Amniotic epithelial cell (primary cell): ENCODE results near the gene FGF9.
A peak's percentile ranks its signal among the peaks of the same experiment; 100 is the strongest.

Experiments used
- DNase-seq: peaks from one replicate; pipeline ENCODE4 v3.0.0-alpha.2; 2010; ENCODE audit warnings: low read depth

The FGF9 gene

DNA sequence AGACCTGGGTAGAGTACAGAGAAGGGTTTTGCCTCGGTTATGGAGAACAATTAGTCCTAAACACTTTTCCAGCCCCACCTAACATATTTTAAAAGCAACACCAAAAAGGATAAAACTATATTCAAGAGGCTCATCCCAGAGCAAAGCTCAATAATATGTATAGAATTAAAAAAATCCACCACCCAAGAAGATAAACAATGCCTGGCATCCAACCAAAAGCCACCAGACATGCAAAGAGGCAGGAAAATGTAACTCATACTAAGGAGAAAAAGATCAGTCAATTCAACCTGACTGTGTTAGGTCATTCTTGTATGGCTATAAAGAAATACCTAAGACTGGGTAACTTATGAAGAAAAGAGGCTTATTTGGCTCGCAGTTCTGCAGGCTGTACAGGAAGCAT is 39.3 kb downstream of the FGF9 start:
- DNase-seq = no peak

GRCh38 chr13:21717817-21718216 is 46.9 kb downstream of the FGF9 start:
- DNase-seq = no peak

- DNase-seq = no peak
Measured at GRCh38 chr13:21719463-21719862, 48.6 kb downstream of the FGF9 start.

DNA sequence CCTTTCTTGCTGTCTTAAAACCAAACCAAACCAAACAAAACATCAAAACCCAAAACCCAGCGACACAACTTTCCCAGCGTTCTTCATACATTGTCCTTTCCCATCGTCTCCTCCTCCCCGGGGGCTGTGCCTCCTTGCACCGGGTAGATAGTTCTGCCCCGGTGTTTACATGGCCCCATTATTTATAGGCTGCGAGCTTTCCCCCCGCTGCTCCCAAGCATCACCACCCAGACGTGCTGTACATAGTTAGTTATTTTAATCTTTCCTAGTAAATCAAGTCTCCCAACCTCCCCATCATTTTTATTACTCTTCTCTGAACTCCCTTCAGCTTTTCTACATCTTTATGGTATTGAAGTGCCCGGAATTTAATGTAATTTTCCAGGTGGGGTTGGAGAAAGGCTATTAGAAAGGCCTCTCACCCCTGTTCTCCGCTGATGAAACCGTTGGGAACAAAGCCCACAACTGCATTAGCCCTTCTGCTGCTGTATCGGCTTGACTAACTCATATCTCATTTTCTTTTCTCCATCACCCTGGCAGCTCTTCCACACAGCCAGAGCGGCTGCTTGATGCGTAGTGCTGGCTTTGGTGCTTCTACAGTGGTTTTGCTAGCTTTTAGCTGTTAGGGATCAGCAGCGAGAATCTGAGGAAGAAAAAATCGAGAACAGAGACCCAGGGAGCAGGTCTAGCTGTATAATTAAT is 53.1 kb downstream of the FGF9 start:
- no peak for DNase-seq

DNA sequence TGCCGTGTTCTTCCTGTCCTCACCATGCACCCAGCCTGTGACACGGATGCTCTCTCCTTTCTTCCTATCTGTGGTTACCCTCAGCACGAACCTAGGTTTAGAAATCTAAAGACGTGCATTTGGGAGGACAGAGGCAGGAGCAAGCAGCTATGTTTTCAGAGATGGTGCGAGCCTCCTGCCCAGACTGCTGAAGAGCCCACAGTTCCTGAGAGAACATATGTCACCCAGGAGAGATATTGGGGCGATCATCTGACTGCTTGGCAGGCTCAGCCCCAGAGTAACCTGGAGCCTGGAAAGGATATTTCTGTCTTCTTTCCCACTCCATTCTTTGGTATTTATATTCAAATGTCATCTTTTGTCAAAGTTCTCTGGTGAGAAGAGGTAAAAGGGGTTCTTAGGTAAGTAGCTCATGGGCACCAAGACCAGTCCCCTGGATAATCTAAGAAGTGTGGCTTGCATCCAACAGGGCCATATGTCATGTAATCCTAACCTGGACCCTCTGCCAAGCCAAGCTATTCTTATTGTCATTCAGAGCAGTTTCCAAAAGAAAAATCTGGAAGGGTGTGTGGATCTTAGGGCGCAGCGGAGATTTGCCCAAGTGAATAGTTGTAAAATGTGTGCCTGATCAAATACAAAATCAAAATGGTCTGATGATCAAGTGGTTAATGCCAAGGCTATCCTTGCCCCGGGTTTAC is 59.5 kb downstream of the FGF9 start:
- DNase-seq = no peak

DNA sequence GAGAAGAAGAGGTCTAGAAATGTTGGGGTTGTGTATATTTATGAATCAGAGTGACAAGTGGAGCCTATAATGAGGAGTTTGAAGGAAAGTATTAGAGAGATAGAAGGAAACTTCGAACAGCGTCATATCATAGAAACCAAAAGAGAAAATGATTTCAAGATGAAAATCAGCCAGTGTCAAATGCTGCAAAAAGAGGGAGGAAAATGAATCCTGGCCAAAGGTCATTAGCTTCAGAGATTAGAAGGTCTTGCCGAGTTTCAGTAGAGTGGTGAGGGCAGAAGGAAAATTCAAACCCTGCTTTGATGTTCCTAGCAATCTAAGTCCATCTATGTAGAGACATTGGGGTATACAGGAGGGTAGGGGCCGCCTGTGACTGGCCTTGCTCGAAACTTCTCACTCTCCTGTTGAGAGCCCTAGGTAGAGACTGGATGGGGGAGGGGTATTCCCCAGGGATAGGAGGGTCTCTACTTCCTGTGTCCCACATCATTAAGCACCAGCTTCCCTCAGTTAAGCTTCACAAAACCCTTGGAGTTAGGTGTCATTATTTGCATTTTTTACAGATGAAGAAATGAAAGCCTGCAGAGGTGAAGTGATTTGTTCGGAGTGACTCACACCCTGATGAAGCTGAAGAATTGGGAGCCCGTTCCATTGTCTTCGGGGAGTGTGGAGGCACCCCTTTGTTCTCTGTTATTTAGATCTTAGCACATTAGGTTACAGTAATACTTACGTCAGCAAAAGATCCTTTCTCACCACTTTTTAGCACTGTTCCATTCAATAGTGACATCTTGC is 62.8 kb downstream of the FGF9 start:
- no peak for DNase-seq

DNA sequence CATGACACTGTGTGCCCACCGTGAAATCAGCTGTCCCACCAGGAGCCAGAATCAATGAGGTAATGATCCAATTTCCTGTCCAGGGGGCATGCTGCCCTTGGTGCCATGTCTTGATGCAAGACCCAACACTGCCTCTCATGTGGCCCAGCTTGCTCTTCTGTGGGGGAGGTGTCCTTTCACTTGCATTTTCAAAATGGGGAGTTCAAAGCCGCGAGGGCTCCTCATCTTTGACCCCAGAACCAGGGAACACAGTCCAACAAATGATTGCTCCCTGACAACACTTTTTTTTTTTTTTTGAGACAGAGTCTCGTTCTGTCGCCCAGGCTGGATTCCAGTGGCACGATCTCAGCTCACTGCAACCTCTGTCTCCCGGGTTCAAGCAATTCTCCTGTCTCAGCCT is 64.1 kb downstream of the FGF9 start:
- no peak for DNase-seq

DNA sequence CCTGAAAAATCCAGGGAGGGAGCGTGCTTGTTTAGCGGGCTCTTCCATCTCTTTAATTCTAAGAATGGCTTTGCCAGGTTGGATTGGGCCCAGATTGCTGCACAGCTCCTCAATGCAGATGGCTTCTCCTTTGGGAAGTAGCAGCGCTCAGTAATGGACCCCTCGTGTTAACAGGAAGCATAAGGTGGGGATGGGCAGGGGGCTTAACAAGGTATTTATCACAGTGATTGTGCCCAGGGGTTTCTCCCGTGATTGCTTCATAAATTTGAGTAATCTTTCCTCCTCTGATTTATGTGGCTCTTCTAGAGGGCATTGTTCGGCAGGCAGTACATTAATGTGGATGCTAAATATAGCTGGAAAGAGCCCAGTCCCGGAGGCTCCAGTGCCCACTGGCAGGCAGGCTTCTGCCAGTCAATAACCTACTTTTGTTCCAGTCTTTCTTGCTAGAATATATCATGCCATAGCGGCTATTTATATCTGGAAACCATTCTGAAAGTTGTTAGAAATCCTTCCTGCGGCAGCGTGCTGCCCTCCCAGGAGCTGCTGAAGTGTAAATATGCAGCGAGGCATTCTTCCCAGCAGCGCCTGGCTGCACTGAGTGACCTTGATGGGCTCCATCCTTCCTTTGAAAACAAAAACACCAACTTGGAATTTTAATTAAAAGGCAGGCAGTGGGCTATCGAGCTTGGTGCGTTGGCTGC is 65.0 kb downstream of the FGF9 start:
- DNase-seq = no peak

GRCh38 chr13:21736926-21737325 is 66.1 kb downstream of the FGF9 start:
- DNase-seq = no peak

DNA sequence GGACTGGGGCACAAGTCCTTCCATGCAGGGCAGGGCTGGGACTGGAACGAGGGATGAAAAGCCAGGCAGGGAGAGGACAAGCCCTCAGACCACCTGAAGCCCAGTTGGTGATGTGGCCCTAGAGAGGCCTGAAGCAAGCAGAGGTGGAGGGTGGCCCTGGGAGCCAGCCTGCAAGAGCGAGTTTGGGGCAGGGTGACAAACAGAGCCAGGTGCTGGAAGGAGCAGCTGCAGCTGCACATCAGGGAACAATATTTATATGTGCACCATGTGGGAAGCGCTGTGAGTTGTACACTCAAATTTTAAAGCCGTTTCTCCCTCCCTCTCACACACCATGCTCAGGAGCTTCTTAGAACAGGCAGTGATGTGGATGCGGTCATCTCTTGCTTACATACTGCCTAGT is 67.8 kb downstream of the FGF9 start:
- no peak for DNase-seq

- DNase-seq = no peak
Measured at GRCh38 chr13:21739771-21740170, 68.9 kb downstream of the FGF9 start.

DNA sequence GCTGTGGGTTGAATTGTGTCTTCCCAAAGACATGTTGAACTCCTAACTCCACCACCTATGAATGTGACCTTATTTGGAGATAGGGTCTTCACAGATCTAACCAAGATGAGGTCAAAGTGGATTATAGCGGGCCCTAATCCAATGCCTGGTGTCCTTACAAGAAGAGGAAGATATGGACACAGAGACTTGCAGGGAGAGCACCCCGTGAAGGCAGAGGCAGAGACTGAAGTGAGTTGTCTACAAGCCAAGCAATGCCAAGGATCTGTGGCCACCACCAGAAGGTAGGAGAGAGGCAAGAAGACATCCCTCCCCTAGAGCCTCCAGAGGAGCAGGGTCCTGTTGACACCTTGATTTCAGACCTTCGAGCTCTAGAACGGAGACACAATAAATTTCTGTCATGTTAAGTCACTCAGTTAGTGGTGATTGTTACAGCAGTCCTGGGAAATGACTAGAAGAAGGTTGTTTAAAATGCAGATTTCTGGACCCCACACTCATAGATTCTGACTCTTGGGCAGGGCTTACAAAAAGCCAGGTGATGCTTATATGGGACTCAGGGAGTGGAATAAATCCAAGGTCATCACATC is 70.6 kb downstream of the FGF9 start:
- no peak for DNase-seq

- no peak for DNase-seq
Measured at GRCh38 chr13:21742096-21742495, 71.2 kb downstream of the FGF9 start.

- no peak for DNase-seq
Measured at GRCh38 chr13:21744149-21744548, 73.3 kb downstream of the FGF9 start.

GRCh38 chr13:21745307-21745706 is 74.4 kb downstream of the FGF9 start:
- no peak for DNase-seq

- peak; percentile 9 for DNase-seq
Measured at GRCh38 chr13:21747456-21747855, 76.6 kb downstream of the FGF9 start.

- DNase-seq = no peak
Measured at GRCh38 chr13:21748166-21748565, 77.3 kb downstream of the FGF9 start.

GRCh38 chr13:21749410-21749809 is 78.5 kb downstream of the FGF9 start:
- peak; percentile 78 for DNase-seq

DNA sequence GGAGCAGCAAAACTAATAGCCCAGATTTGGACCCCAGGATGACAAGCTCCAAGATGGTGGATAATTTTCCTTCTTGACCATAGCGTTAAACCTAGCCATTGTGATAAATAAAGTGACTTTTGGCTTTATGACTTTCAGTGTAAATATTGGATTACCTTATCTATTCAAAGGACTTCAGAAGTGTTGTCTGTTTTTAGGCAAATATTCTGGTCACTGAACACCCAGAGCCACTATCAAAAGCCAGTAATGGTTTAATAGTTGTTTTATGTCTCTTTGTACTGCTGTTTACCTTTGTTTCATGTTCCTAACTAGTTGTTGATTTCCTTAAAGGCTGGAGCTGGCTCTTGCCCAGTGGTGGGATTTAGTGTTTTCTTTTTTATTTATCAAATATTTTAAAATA is 81.6 kb downstream of the FGF9 start:
- no peak for DNase-seq

- peak; percentile 42 for DNase-seq
Measured at GRCh38 chr13:21753117-21753729, 82.3 kb downstream of the FGF9 start.
